Measurements from ENCODE around the gene STAMBPL1. TPM values are rescaled to one million over a fixed set of nuclear protein-coding genes. Genes with fewer than 3 reads are reported as not detected.

Gene STAMBPL1
- total and polyA plus RNA-seq, 3 experiments from 2014 or later: 10.6 to 24.7 (median 22.3) TPM

GRCh38 chr10:88949051-88949450, 69.0 kb downstream of the STAMBPL1 start:
- CTCF ChIA-PET: interaction anchor here (0.7 kb wide), 1 partner anchor 15 kb away, joined by 3 read pairs; no protein-coding TSS in a partner anchor

GRCh38 chr10:88949912-88950837, 70.1 kb downstream of the STAMBPL1 start:
- no peaks in the 10 kb centered on the region for H3K36me3 ChIP-seq (ENCODE audit: insufficient read depth, low read length)
- Mint-ChIP-seq H3K4me3 (no peak overlapping the region), H3K9me3 (no peaks in the 10 kb centered on the region), H3K27me3 (no peaks in the 10 kb centered on the region), H3K36me3 (peaks cover 2 to 21% (median 5%) of the 10 kb centered on the region in 3 donors), H3K4me1 (peaks cover 0 to 4% (median 0%) of the 10 kb centered on the region in 3 donors), H3K27ac (no peak overlapping the region)
- H3K4me3 ChIP-seq (ENCODE audit: low read length): no peak overlapping the region
- no peaks in the 10 kb centered on the region for H3K27me3 ChIP-seq (ENCODE audit: insufficient read depth, low read length, poor library complexity, severe bottlenecking)
- ChIA-PET POLR2A (no interaction called here), CTCF (interaction anchor here (1.0 kb wide), 1 partner anchor 267 kb away, joined by 3 read pairs; no protein-coding TSS in a partner anchor)
- no peaks in the 10 kb centered on the region for H3K9me3 ChIP-seq (ENCODE audit: low read length)
- H3K27ac ChIP-seq (ENCODE audit: low read depth, low read length): no peak overlapping the region
- H3K4me1 ChIP-seq (ENCODE audit: insufficient read depth, low read length): no peaks in the 10 kb centered on the region
- DNase-seq: no peak

More at GRCh38 chr10:88949051-88949450, 69.0 kb downstream of the STAMBPL1 start:
- no peak for DNase-seq
- H3K27ac Mint-ChIP-seq: no peak overlapping the region
- POLR2A ChIA-PET: interaction anchor here (0.7 kb wide), 1 partner anchor 38 kb away, joined by 3 read pairs; no protein-coding TSS in a partner anchor
- Histone ChIP-seq H3K4me3 (ENCODE audit: low read length) (no peak overlapping the region), H3K4me1 (ENCODE audit: insufficient read depth, low read length) (no peaks in the 10 kb centered on the region), H3K36me3 (ENCODE audit: insufficient read depth, low read length) (no peaks in the 10 kb centered on the region), H3K27ac (ENCODE audit: low read depth, low read length) (no peak overlapping the region), H3K9me3 (ENCODE audit: low read length) (no peaks in the 10 kb centered on the region), H3K27me3 (ENCODE audit: insufficient read depth, low read length, poor library complexity, severe bottlenecking) (no peaks in the 10 kb centered on the region)
- H3K27me3 Mint-ChIP-seq: no peaks in the 10 kb centered on the region
- peaks cover 5 to 27% (median 8%) of the 10 kb centered on the region in 3 donors for H3K36me3 Mint-ChIP-seq
- H3K4me3 Mint-ChIP-seq: no peak overlapping the region
- no peaks in the 10 kb centered on the region for H3K9me3 Mint-ChIP-seq
- peaks cover 0 to 4% (median 0%) of the 10 kb centered on the region in 3 donors for H3K4me1 Mint-ChIP-seq

- CTCF ChIA-PET: no interaction called here
- no peaks in the 10 kb centered on the region for H3K9me3 Mint-ChIP-seq
- Histone ChIP-seq H3K27ac (ENCODE audit: low read depth, low read length) (no peak within 1 kb of the TSS), H3K4me3 (ENCODE audit: low read length) (no peak within 1 kb of the TSS), H3K9me3 (ENCODE audit: low read length) (no peaks in the 10 kb centered on the region), H3K36me3 (ENCODE audit: insufficient read depth, low read length) (no peaks in the 10 kb centered on the region), H3K4me1 (ENCODE audit: insufficient read depth, low read length) (no peaks in the 10 kb centered on the region), H3K27me3 (ENCODE audit: insufficient read depth, low read length, poor library complexity, severe bottlenecking) (no peaks in the 10 kb centered on the region)
- no peak within 1 kb of the TSS for H3K27ac Mint-ChIP-seq
- peaks cover 0 to 15% (median 2%) of the 10 kb centered on the region in 3 donors for H3K36me3 Mint-ChIP-seq
- POLR2A ChIA-PET: no interaction called here
- H3K4me3 Mint-ChIP-seq: no peak within 1 kb of the TSS
- DNase-seq: no peak
- H3K4me1 Mint-ChIP-seq: peaks cover 0 to 4% (median 0%) of the 10 kb centered on the region in 3 donors
- no peaks in the 10 kb centered on the region for H3K27me3 Mint-ChIP-seq
Observed at GRCh38 chr10:88952647-88953111, 72.6 kb downstream of the STAMBPL1 start, which contains the start of gene ACTA2. Gene ACTA2 (minus strand): TSS chr10:88952773. CDS start chr10:88948930, 3,843 bp downstream.

GRCh38 chr10:88953662-88954061, 73.6 kb downstream of the STAMBPL1 start:
- ChIA-PET CTCF (interaction anchor here (2.1 kb wide), 1 partner anchor 19 kb away, joined by 6 read pairs; no protein-coding TSS in a partner anchor), POLR2A (no interaction called here)
- Mint-ChIP-seq H3K36me3 (peaks cover 0 to 13% (median 2%) of the 10 kb centered on the region in 3 donors), H3K27ac (no peak overlapping the region), H3K9me3 (no peaks in the 10 kb centered on the region), H3K27me3 (no peaks in the 10 kb centered on the region), H3K4me1 (peaks cover 0 to 4% (median 0%) of the 10 kb centered on the region in 3 donors), H3K4me3 (no peak overlapping the region)
- Histone ChIP-seq H3K4me3 (ENCODE audit: low read length) (no peak overlapping the region), H3K4me1 (ENCODE audit: insufficient read depth, low read length) (no peaks in the 10 kb centered on the region), H3K36me3 (ENCODE audit: insufficient read depth, low read length) (no peaks in the 10 kb centered on the region), H3K27ac (ENCODE audit: low read depth, low read length) (no peak overlapping the region), H3K27me3 (ENCODE audit: insufficient read depth, low read length, poor library complexity, severe bottlenecking) (no peaks in the 10 kb centered on the region), H3K9me3 (ENCODE audit: low read length) (no peaks in the 10 kb centered on the region)
- no peak for DNase-seq

- no peaks in the 10 kb centered on the region for H3K4me1 ChIP-seq (ENCODE audit: insufficient read depth, low read length)
- Mint-ChIP-seq H3K27me3 (no peaks in the 10 kb centered on the region), H3K36me3 (peaks cover 0 to 13% (median 2%) of the 10 kb centered on the region in 3 donors), H3K4me3 (no peak overlapping the region), H3K4me1 (peaks cover 0 to 4% (median 0%) of the 10 kb centered on the region in 3 donors), H3K9me3 (no peaks in the 10 kb centered on the region), H3K27ac (no peak overlapping the region)
- no peaks in the 10 kb centered on the region for H3K9me3 ChIP-seq (ENCODE audit: low read length)
- H3K4me3 ChIP-seq (ENCODE audit: low read length): no peak overlapping the region
- H3K36me3 ChIP-seq (ENCODE audit: insufficient read depth, low read length): no peaks in the 10 kb centered on the region
- DNase-seq: no peak
- ChIA-PET POLR2A (no interaction called here), CTCF (interaction anchor here (2.1 kb wide), 1 partner anchor 20 kb away, joined by 6 read pairs; no protein-coding TSS in a partner anchor)
- no peaks in the 10 kb centered on the region for H3K27me3 ChIP-seq (ENCODE audit: insufficient read depth, low read length, poor library complexity, severe bottlenecking)
- H3K27ac ChIP-seq (ENCODE audit: low read depth, low read length): no peak overlapping the region
Observed at GRCh38 chr10:88954458-88955083, 74.5 kb downstream of the STAMBPL1 start.

GRCh38 chr10:88957381-88957780, 77.3 kb downstream of the STAMBPL1 start:
- DNase-seq: no peak
- no peaks in the 10 kb centered on the region for H3K27me3 Mint-ChIP-seq
- peaks cover 0 to 2% (median under 1%) of the 10 kb centered on the region in 3 donors for H3K36me3 Mint-ChIP-seq
- peaks cover 16 to 25% (median 20%) of the 10 kb centered on the region in 3 donors for H3K4me1 Mint-ChIP-seq
- ChIA-PET CTCF (no interaction called here), POLR2A (interaction anchor here (0.6 kb wide), 1 partner anchor 21 kb away, joined by 3 read pairs; no protein-coding TSS in a partner anchor)
- H3K27me3 ChIP-seq (ENCODE audit: insufficient read depth, low read length, poor library complexity, severe bottlenecking): no peaks in the 10 kb centered on the region
- H3K9me3 Mint-ChIP-seq: no peaks in the 10 kb centered on the region
- peak overlapping the region in 1 of 8 donors; percentile 7 for H3K27ac Mint-ChIP-seq
- no peaks in the 10 kb centered on the region for H3K9me3 ChIP-seq (ENCODE audit: low read length)
- peaks cover 11% of the 10 kb centered on the region for H3K4me1 ChIP-seq (ENCODE audit: insufficient read depth, low read length)
- no peak overlapping the region for H3K27ac ChIP-seq (ENCODE audit: low read depth, low read length)
- no peak overlapping the region for H3K4me3 Mint-ChIP-seq
- no peaks in the 10 kb centered on the region for H3K36me3 ChIP-seq (ENCODE audit: insufficient read depth, low read length)
- no peak overlapping the region for H3K4me3 ChIP-seq (ENCODE audit: low read length)

DNA sequence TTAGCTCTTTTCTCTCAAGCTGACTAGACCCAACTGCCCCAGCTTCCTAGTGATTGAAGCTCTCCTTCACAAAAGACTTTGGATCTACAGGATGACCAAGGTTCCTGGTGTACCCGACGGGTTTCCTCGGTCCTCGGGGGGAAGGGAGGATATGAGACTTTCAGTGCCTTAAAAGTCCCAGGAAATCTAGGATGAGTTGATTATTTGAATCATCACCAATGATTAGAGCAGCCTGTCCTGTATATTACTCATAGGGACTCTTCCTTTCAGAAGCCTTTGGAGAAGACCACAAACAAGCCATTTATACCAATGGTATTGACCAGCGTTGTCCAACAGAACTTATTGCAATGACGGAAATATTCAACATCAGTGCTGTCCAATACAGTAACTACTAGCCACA, 78.7 kb downstream of the STAMBPL1 start:
- DNase-seq: no peak
- no peaks in the 10 kb centered on the region for H3K27me3 Mint-ChIP-seq
- Histone ChIP-seq H3K36me3 (ENCODE audit: insufficient read depth, low read length) (no peaks in the 10 kb centered on the region), H3K9me3 (ENCODE audit: low read length) (no peaks in the 10 kb centered on the region), H3K27ac (ENCODE audit: low read depth, low read length) (no peak overlapping the region), H3K4me3 (ENCODE audit: low read length) (no peak overlapping the region), H3K27me3 (ENCODE audit: insufficient read depth, low read length, poor library complexity, severe bottlenecking) (no peaks in the 10 kb centered on the region), H3K4me1 (ENCODE audit: insufficient read depth, low read length) (peaks cover 17% of the 10 kb centered on the region)
- CTCF ChIA-PET: no interaction called here
- H3K36me3 Mint-ChIP-seq: peaks cover 0 to under 1% (median 0%) of the 10 kb centered on the region in 3 donors
- H3K4me3 Mint-ChIP-seq: no peak overlapping the region
- POLR2A ChIA-PET: interaction anchor here (0.7 kb wide), 1 partner anchor 23 kb away, joined by 3 read pairs; no protein-coding TSS in a partner anchor
- H3K27ac Mint-ChIP-seq: no peak overlapping the region
- H3K4me1 Mint-ChIP-seq: peaks cover 21 to 29% (median 27%) of the 10 kb centered on the region in 3 donors
- no peaks in the 10 kb centered on the region for H3K9me3 Mint-ChIP-seq
